GM19468 (cell line): ENCODE measurements around the gene RMC1.
A peak's percentile ranks its signal among the peaks of the same experiment; 100 is the strongest.
"Not testable (repeated sequence)": the region's sequence is repeated elsewhere in the genome, so short reads cannot be mapped to it uniquely, and the experiment has no call there.

Experiments
- ATAC-seq: cut with Tn5 transposase; IDR thresholded peaks from one replicate; pipeline ENCODE4 v1.9.1; 2021; ENCODE audit warnings: mild to moderate bottlenecking, moderate library complexity, moderate number of reproducible peaks; ENCODE audit not compliant: unreplicated experiment; ENCODE audit errors: extremely low read depth

RMC1 gene

DNA sequence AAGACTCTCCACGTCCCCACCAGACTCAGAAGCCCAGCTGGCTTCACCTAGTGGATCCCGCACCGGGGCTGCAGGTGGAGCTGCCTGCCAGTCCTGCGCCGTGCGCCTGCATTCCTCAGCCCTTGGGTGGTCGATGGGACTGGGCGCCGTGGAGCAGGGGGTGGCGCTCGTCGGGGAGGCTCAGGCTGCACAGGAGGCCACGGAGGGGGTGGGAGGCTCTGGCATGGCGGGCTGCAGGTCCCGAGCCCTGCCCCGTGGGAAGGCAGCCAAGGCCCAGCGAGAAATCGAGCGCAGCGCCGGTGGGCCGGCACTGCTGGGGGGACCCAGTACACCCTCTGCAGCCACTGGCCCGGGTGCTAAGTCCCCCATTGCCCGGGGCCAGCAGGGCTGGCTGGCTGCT is 74.2 kb downstream of the RMC1 start:
- ATAC-seq = not testable (repeated sequence)

DNA sequence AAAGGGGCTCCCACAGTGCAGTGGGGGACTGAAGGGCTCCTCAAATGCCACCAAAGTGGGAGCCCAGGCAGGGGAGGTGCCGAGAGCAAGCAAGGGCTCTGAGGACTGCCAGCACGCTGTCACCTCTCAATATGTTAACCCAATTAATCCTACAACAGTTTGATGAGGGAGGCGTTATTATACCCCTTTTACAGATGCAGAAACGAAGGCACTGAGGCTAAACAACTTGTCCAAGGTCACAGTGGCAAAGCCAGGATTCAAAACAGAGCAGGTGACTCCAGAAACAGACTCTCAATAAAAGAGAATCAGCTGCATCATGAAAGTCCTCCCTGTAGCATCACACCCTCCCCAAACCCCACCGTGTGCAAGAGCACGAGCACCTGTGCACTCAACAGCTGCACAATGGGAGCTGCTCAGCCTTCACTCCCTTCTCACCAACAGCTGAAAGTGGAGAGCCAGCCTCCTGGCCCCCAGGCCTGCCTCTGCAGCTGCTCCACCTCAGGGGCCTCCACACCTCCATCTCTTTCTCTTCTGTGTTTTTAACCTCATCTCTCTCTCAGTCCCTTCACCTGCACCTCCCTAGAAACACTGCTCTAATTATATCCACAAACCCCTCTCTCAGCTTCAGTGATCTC is 74.9 kb downstream of the RMC1 start:
- ATAC-seq = peak; percentile 28

DNA sequence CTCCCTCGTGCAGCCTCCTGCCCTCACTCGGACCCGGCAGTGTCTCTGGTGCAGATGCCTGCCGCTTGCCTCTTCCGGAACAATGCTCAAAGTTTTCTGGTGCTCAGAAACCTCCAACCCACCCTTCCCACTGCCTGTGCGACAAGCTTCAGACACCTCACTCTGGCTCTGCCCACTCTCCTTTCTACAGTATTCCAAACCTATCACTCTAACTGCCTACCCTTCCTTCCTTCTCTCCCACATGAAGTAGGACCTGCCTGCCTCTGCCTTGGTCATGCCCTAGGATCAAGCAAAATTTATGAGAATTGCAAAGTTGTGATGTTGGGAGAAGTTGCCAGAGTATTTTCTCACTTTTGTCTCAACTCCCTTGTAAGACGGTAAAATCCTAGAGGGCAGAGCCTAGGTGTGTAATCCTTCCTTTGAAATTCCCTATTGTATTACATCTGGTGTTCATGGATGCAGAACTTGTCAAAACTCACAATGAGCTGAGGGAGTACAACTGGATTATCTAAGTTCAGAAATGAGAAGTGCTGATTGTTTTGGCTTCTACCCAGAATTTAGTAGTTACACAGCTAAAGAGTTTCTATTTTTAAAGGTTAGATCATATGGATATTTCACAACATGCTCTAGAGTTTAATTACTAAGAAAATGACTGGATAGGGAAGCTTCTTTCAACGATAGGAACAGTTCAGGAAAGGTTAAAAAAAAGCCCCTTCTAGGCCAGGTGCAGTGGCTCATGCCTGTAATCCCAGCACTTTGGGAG is 75.8 kb downstream of the RMC1 start:
- ATAC-seq = no peak

DNA sequence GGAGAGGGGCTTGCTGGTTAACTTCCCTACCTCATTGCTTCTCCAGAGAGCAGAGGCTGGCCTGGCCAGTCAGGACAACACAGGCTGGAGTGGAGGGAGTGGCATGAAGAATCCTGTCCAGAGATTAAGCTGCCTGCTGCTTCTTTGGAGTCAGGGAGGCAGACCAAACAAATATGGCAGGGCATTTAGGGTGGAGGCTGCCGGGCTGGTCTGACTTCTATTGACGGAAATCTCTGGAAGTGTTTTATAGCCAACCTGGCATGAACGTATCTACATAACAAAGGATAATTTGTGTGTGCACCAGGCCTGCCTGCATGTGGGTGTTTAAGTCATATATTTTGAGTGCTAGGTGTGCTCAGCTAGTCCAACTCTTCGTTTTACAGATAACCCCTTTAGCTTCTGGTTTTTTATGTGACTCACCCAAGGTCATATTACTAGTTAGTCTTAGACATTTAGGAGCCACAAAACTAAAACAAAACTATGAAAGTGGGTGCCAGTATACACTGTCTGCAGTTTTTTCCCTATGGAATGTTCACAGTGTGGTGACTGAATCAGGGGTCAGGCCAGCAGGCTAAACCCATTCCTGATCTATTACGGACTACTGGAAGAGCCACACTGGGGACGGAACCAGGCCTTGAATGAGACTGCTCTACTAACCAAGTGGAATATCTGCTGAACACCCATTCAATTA is 77.5 kb downstream of the RMC1 start:
- ATAC-seq = no peak
